OCI-LY3 (cell line): ENCODE results near the gene EGF.
"Not testable (repeated sequence)": the region's sequence is repeated elsewhere in the genome, so short reads cannot be mapped to it uniquely, and the experiment has no call there.

Experiments used
- EZH2phosphoT487 ChIP-seq: fragments of 200-600 bp; shearing (Covaris generic); IDR thresholded peaks from 2 replicates; pipeline ENCODE4 v1.6.1; 2018; ENCODE audit warnings: antibody characterized with exemption, mixed run types, low read depth
- TF ChIP-seq, protein P1 (sequence below): fragments of 200-600, 300-600 bp; sonication (generic); IDR thresholded peaks from 2 replicates; pipeline ENCODE4 v1.5.1; 2014; ENCODE audit warnings: antibody characterized with exemption, low read length, low read depth

DNA sequence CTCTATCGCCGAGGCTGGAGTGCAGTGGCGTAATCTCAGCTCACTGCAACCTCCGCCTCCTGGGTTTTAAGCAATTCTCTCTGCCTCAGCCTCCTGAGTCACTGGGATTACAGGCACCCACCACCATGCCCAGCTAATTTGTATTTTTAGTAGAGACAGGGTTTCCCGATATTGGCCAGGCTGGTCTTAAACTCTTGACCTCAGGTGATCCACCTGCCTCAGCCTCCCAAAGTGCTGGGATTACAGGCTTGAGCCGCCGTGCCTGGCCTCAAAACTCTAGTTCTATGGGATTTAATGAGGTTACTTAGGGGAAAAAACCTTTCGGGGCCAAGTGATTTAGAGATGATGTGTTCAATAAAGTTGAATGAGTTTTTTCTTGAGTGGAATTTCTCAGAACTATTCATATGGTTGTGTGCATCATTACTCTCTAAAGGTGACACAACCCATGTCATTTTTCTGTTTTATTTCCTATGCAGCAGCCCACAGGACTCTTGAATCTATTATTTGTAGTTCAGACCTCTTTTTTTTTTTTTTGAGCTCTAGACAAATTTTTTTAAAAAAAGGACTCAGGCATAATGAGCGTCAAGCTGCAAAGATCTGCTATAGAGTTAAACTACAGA is 36.5 kb downstream of the EGF start:
- TF ChIP-seq, protein P1, sequence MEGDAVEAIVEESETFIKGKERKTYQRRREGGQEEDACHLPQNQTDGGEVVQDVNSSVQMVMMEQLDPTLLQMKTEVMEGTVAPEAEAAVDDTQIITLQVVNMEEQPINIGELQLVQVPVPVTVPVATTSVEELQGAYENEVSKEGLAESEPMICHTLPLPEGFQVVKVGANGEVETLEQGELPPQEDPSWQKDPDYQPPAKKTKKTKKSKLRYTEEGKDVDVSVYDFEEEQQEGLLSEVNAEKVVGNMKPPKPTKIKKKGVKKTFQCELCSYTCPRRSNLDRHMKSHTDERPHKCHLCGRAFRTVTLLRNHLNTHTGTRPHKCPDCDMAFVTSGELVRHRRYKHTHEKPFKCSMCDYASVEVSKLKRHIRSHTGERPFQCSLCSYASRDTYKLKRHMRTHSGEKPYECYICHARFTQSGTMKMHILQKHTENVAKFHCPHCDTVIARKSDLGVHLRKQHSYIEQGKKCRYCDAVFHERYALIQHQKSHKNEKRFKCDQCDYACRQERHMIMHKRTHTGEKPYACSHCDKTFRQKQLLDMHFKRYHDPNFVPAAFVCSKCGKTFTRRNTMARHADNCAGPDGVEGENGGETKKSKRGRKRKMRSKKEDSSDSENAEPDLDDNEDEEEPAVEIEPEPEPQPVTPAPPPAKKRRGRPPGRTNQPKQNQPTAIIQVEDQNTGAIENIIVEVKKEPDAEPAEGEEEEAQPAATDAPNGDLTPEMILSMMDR, result not testable (repeated sequence)
- not testable (repeated sequence) for TF ChIP-seq EZH2phosphoT487
